ENCODE data around the gene NRROS. TPM values are rescaled to one million over a fixed set of nuclear protein-coding genes. Genes with fewer than 3 reads are reported as not detected.

NRROS gene
- total and polyA plus RNA-seq, 2 of the 13 experiments (the other 11 are each of a cell fraction or from before 2014, with no cell fraction given) = not detected

GRCh38 chr3:196609343-196609775, 30.1 kb upstream of the NRROS start (continued):
- TF ChIP-seq, protein P1, sequence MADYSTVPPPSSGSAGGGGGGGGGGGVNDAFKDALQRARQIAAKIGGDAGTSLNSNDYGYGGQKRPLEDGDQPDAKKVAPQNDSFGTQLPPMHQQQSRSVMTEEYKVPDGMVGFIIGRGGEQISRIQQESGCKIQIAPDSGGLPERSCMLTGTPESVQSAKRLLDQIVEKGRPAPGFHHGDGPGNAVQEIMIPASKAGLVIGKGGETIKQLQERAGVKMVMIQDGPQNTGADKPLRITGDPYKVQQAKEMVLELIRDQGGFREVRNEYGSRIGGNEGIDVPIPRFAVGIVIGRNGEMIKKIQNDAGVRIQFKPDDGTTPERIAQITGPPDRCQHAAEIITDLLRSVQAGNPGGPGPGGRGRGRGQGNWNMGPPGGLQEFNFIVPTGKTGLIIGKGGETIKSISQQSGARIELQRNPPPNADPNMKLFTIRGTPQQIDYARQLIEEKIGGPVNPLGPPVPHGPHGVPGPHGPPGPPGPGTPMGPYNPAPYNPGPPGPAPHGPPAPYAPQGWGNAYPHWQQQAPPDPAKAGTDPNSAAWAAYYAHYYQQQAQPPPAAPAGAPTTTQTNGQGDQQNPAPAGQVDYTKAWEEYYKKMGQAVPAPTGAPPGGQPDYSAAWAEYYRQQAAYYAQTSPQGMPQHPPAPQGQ (CRISPR knock-in tag; IDR thresholded peaks at IDR 0.05; ENCODE audit: borderline replicate concordance) = no peak
- no peak for TF ChIP-seq ZNF878 (CRISPR knock-in tag; IDR thresholded peaks at IDR 0.05)
- TF ChIP-seq STAG1 (CRISPR knock-in tag; IDR thresholded peaks at IDR 0.05) = peak; percentile 92
- TF ChIP-seq CEBPG (CRISPR knock-in tag; IDR thresholded peaks at IDR 0.05) = no peak
- 0 out of 2 replicates have a peak, but pooled peaks have one; percentile 38 for TF ChIP-seq SALL1 (CRISPR knock-in tag; IDR thresholded peaks at IDR 0.05)
- no peak for TF ChIP-seq ZNF674 (CRISPR knock-in tag; IDR thresholded peaks at IDR 0.05; ENCODE audit: low read depth)
- 0 out of 2 replicates have a peak, but pooled peaks have one; percentile 12 for TF ChIP-seq SOX5 (CRISPR knock-in tag; IDR thresholded peaks at IDR 0.05; ENCODE audit: borderline replicate concordance)
- TF ChIP-seq RAD21 (CRISPR knock-in tag; IDR thresholded peaks at IDR 0.05) = peak; percentile 87
- TF ChIP-seq FOXA1 (IDR thresholded peaks at IDR 0.05) = no peak
- no peak for TF ChIP-seq FOXA1 (CRISPR knock-in tag; IDR thresholded peaks at IDR 0.05)
- peak; percentile 72 for TF ChIP-seq SMC3 (IDR thresholded peaks at IDR 0.05; ENCODE audit: low read length)
- TF ChIP-seq, protein P2, sequence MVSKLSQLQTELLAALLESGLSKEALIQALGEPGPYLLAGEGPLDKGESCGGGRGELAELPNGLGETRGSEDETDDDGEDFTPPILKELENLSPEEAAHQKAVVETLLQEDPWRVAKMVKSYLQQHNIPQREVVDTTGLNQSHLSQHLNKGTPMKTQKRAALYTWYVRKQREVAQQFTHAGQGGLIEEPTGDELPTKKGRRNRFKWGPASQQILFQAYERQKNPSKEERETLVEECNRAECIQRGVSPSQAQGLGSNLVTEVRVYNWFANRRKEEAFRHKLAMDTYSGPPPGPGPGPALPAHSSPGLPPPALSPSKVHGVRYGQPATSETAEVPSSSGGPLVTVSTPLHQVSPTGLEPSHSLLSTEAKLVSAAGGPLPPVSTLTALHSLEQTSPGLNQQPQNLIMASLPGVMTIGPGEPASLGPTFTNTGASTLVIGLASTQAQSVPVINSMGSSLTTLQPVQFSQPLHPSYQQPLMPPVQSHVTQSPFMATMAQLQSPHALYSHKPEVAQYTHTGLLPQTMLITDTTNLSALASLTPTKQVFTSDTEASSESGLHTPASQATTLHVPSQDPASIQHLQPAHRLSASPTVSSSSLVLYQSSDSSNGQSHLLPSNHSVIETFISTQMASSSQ (IDR thresholded peaks at IDR 0.05; ENCODE audit: low read depth) = no peak
- TF ChIP-seq, protein P2 (CRISPR knock-in tag; IDR thresholded peaks at IDR 0.05; ENCODE audit: borderline replicate concordance) = no peak
- no peak for TF ChIP-seq SRSF9 (IDR thresholded peaks at IDR 0.05; ENCODE audit: borderline replicate concordance, insufficient read depth, low read depth, low read length, poor library complexity, severe bottlenecking)
- TF ChIP-seq KLF13 (CRISPR knock-in tag; IDR thresholded peaks at IDR 0.05) = no peak
- no peak for TF ChIP-seq ZNF337 (CRISPR knock-in tag; IDR thresholded peaks at IDR 0.05; ENCODE audit: borderline replicate concordance, low read depth)
- TF ChIP-seq CENPT (CRISPR knock-in tag; IDR thresholded peaks at IDR 0.05; ENCODE audit: low read depth) = no peak
- TF ChIP-seq ZBTB21 (CRISPR knock-in tag; IDR thresholded peaks at IDR 0.05) = no peak
- no peak for TF ChIP-seq RFX3 (CRISPR knock-in tag; IDR thresholded peaks at IDR 0.05)
- TF ChIP-seq CSRNP2 (CRISPR knock-in tag; conservative IDR thresholded peaks at IDR 0.05; ENCODE audit: low read depth) = no peak
- no peak for TF ChIP-seq ZNF256 (CRISPR knock-in tag; conservative IDR thresholded peaks at IDR 0.05)
- no peak for TF ChIP-seq ZSCAN22 (CRISPR knock-in tag; IDR thresholded peaks at IDR 0.05)

All from HepG2 (cell line).